Bladder microvascular endothelial cell (primary cell): ENCODE data around the gene SUMO1. TPM values are rescaled to one million over a fixed set of nuclear protein-coding genes. Genes with fewer than 3 reads are reported as not detected.

Experiments used
- total RNA-seq: library from RNA; depleted of rRNA; stranded (reverse); fragments of >200 nt; gene quantifications from 2 replicates; pipeline ENCODE4 v1.2.3, GENCODE V29; 2014

The SUMO1 gene
- total RNA-seq = 92.6 and 94.8 TPM in 2 replicates

GRCh38 chr2:202238234-202239197 lies at the start of gene SUMO1:
SUMO1 (minus strand) TSS chr2:202238597; CDS start chr2:202238451, 146 bp downstream.

GRCh38 chr2:202265467-202266277 lies 27.3 kb upstream of the SUMO1 start, which contains the start of gene NOP58:
NOP58 (plus strand) TSS chr2:202265763; CDS start chr2:202265942, 179 bp downstream.

Other genes starting within 250 kb of the SUMO1 start
- 0.16 and 0.25 TPM in 2 replicates for gene FZD7, start 204.7 kb downstream of the SUMO1 start, total RNA-seq
- not detected in 2 replicates for gene KIAA2012, start 165.3 kb downstream of the SUMO1 start, total RNA-seq
- gene NOP58, start 27.2 kb upstream of the SUMO1 start, total RNA-seq = 25.9 and 60.8 TPM in 2 replicates
- gene BMPR2, start 137.7 kb upstream of the SUMO1 start, total RNA-seq = 26.4 and 104 TPM in 2 replicates